Cortex of kidney (tissue), 1 donor: ENCODE data around the gene ZNF507.
"Not testable (repeated sequence)": the region's sequence is repeated elsewhere in the genome, so short reads cannot be mapped to it uniquely, and the experiment has no call there.

Experiments
- DNase-seq: peaks from one replicate; lab custom pipeline; 2025; lab: John Stamatoyannopoulos, UW

Gene ZNF507

DNA sequence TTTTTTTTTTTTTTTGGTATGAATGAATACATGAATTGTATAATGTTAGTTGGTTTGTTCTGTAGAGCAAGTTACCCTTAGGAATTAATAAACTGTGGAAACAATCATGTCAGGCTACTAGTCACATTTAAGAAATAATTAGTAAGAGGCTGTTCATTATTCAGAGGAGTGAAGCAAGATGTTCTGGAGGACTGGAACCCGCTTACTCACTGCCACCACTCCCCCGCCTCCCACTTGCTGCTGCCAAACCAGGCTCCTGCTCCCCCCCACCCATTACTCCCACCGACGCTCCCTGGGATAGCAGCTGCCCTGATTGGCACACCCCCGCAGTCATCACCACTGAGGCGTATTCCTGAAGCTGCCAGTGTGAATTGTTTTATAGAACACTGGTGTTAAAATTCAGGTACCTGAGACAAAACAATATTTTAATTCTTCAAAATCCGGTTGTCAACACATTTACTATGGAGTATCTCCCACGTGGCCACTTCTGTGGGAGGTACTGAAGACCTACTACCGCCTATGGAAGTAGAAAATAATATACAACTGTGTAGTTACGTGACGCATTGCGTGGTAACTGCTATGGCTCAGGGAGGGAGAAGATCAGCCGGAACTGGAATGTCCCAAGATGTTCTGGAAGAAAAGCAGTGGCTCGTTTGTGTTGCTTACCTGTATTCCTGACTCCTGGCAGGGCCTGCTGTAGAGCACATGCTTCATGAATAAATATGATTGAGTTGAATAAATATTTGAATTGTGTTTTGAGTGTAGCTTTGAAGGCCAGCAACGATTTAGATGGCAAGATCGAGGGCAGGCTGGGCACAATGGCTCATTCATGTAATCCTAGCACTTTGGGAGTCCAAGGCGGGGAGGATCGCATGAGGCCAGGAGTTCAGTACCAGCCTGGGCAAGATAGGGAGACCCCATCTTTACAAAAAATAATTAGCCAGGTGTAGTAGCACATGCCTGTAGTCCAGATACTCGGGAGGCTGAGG lies 61.9 kb downstream of the ZNF507 start:
- no peak for DNase-seq

DNA sequence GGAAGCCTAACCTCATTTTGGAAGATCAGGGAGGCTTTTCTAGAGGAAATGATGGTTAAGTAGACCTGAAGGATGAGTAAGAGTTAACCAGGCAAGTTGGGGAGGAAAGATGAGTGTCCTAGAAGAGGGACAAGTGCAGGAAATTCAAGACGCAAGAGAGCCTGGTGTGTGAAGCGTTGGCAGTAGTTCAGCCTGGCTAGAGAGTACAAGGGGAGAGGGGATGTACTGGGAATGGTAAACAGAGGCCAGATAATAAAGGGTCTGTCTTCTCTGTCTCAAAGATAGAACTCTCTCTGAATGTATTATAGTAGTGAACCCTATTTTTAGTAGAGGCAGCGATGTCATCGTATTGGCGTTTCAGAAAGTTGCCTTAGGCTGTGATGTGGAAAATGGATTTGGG lies 69.8 kb downstream of the ZNF507 start:
- DNase-seq, result no peak

DNA sequence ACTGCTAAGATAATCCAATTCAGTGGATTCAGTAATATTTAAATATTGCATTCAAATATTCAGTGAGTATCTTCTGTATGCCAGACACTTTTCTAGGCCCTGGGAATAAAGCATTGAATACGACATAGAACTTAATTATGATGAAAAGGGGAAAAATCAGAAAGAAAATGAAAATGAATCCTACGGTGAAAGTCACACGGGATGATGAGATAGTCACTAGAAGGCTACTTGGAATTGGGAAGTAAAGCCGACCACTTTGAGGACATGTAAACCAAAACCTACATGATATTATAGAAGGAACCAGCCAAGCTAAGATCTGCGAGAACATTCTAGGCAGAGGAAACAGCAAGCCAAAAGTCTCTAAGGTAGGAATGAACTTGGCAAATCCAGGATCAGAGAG lies 70.3 kb downstream of the ZNF507 start:
- no peak for DNase-seq

DNA sequence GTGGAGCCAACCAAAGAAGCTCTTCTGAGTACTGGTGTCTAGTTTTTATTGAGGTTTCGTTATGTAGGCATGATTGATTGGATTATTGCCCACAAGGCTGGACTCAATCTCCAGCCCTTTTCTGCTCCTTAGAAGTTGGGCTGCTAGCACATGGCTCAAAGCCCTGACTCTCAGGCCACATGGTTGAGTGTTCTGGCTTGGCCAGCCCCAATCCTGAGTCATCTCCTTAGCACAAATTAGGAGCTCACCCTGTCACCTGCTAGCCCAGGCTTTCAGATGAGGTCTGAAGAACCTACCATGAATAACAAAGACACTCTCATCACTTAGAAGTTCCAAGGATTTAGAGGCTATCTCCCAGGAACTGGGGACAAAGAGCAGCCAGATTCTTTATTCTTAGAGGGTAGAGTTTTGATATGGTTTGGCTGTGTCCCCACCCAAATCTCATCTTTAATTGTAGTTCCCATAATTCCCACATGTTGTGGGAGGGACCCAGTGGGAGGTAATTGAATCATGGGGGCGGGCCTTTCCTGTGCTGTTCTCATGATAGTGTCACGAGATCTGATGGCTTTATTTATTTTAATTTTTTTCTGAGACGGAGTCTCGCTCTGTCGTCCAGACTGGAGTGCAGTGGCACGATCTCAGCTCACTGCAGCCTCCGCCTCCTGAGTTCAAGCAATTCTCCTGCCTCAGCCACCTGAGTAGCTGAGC lies 71.5 kb downstream of the ZNF507 start:
- no peak for DNase-seq

DNA sequence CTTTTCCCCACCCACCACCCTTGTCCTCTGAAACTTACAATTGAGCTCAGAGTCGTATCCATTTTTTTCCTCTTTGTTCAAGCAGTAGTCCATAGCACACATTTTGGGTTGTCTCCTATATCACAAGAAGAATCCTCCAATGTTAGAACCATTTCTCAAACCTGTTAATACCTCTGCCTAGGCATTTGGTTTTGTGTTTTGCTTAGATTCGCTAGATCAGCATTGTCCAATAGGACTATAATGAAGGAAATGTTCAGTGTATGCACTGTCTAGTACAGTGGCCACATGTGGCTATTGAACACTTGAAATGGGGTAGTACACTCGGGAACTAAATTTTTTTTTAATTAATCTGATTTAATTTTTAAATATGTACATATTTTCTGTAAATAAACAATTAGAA lies 72.7 kb downstream of the ZNF507 start:
- DNase-seq, result no peak

DNA sequence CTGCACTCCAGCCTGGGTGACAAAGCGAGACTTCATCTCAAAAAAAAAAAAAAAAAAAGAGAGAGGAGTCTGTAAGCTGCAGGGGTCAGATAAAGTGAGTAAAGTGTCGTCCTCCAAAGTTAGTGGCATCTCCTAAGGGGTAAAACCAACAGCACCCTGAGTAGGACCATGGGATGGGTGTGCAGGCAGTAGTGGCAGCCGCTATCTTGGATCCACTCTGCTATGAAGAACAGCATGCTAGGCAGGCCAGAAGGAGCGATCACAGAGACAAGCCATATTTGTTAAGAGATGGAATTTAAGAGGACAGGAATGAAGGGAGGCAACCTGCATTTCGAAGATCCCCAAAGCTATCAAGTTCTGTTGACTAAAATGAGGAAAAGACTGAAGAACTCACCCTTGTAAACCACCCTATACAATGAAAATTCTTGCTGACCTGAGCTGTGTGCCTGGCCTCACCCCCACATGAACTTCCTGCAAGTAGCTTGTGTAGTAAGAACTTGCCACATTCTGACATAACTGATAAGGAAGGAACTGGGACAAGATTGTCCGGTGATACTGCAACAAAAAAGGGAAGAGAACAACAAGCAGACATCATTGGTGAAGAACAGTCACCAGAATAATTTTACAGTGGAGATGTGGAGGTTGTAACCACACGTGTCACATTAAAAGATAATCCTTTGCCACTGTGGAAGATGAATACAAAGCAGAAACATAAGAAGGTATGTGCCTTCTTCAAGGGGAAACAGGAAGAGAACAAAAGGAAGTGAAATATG lies 76.4 kb downstream of the ZNF507 start:
- no peak for DNase-seq

DNA sequence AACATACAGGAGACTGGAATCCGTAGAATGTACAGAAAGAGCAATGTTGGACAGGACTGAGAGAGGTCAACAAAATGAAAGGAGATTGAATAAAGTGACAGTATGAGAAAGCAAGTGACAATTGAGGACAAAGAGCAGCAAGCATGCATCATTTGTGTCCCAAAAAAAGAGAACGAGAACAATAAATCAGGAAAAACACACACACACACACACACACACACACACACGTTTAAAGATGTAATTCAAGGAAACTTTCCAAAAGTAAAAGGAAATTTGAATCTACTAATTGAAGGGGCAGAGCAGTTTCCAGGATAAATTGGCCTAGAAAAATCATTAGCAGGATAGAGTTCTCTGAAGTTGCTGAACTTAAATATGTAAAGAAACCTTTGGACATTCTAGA lies 77.0 kb downstream of the ZNF507 start:
- DNase-seq, result no peak

DNA sequence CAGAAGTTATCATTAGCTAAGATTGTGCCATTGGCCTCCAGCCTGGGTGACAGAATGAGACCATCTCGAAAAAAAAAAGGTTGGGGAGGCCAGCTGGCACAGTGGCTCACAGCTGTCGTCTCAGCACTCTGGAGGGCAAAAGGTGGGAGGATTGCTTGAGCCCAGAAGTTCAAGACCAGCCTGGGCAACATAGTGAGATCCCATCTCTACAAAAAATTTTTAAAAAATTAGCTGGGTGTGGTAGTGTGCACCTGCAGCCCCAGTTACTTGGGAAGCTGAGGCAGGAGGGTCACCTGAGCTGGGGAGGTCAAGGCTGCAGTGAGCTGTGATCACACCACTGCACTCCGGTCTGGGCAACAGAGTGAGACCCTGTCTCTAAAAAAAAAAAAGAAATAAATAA lies 78.5 kb downstream of the ZNF507 start:
- DNase-seq, result not testable (repeated sequence)

DNA sequence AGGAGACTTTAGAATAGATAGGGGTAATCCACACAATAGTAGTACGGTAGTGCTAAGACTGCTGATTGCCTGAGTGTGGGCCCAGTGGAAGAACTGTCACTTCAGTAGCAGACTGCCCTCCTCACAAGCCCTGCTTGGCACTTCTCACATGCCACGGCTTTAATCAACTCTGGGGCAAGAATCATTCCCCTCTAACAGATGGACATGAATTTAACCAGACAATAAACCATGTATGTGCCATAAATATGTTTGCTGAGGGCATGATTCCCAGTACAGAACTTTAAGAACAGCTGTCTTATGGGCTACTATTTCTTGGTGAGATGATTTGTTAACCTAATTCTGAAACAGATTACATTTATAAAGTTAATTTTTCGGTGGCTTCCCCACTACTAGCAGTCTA lies 82.1 kb downstream of the ZNF507 start:
- DNase-seq, result no peak

DNA sequence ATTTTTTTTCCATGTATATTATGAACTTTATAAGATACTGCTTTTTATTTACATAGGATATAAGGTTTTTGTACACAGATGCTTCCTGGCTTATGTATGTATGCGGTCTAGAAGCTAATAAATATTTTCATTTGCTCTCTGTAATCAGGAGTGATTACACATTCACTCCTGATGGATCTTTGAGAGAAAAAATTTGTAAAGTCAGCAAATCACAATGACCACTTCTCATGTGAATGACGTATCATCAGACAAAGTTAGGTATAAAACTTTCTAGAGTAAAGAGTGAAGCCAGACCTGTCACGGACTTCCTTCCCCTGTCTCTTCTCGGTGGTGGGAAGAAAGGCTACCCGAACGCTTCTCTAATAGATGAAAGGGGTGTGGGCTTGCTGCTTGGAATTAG lies 91.3 kb downstream of the ZNF507 start:
- DNase-seq, result no peak

DNA sequence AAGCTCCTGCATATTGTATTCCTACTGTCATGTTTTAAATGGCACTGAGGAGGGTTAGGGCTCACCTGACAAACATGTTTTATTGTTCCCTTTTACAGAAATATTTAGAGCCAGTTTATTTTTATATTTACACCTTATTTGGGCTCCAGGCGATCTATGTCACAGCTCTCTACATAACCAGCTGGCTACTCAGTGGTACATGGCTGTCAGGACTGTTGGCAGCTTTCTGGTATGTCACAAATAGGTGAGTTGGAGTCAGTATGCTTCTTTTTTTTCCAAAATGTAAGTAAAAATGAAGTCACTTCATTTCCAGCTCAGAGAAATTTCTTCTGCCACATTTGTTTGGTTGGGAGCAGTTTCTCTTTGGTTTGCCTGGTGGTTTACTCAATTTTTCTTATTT lies 91.7 kb downstream of the ZNF507 start:
- no peak for DNase-seq
